Upper lobe of left lung (tissue), 6 donors: ENCODE data around the gene PYDC1. TPM values are rescaled to one million over a fixed set of nuclear protein-coding genes. Genes with fewer than 3 reads are reported as not detected.
A peak's percentile ranks its signal among the peaks of the same experiment; 100 is the strongest.
"Not testable (repeated sequence)": the region's sequence is repeated elsewhere in the genome, so short reads cannot be mapped to it uniquely, and the experiment has no call there.

ENCODE experiments used
- ATAC-seq, 2 donors: fragments of 200-7000 bp; cut with Tn5 transposase; one replicate each; pipeline ENCODE4 v1.9.1; 2022; ENCODE audit warnings: mild to moderate bottlenecking in 2 of 2, moderate library complexity in 2 of 2; ENCODE audit not compliant: low FRiP score in 2 of 2
- DNase-seq, 2 donors: peaks; one replicate each; pipeline ENCODE4 v3.0.0-alpha.2; 2019 to 2020
- H3K27ac ChIP-seq, 4 donors: fragments of 200-600 bp; sonication (generic); one replicate each; pipeline ENCODE4 v1.5.1; 2016 to 2019
- H3K27me3 ChIP-seq, 4 donors: fragments of 200-600 bp; sonication (generic); one replicate each; pipeline ENCODE4 v1.5.1; 2017 to 2019
- H3K36me3 ChIP-seq, 4 donors: fragments of 200-600 bp; sonication (generic); one replicate each; pipeline ENCODE4 v1.5.1; 2016 to 2019
- H3K4me1 ChIP-seq, 4 donors: fragments of 200-600 bp; sonication (generic); one replicate each; pipeline ENCODE4 v1.5.1; 2018 to 2019
- H3K4me3 ChIP-seq, 4 donors: fragments of 200-600 bp; sonication (generic); one replicate each; pipeline ENCODE4 v1.5.1; 2017 to 2019; ENCODE audit warnings: mild to moderate bottlenecking in 2 of 4, moderate library complexity in 1 of 4
- H3K9me3 ChIP-seq, 4 donors: fragments of 200-600 bp; sonication (generic); one replicate each; pipeline ENCODE4 v1.5.1; 2018 to 2019
- EP300 ChIP-seq, 4 donors: sonication (generic); formaldehyde crosslinking; IDR thresholded peaks; one replicate each; pipeline ENCODE4 v1.5.1; 2017; ENCODE audit warnings: antibody characterized with exemption in 4 of 4, control low read depth in 2 of 4
- POLR2A ChIP-seq, 4 donors: fragments of 450-650 bp; IDR thresholded peaks; one replicate each; pipeline ENCODE4 v1.5.1; 2016 to 2017; ENCODE audit warnings: antibody characterized with exemption in 4 of 4, mild to moderate bottlenecking in 2 of 4
- POLR2AphosphoS5 ChIP-seq, 2 donors: sonication (generic); formaldehyde crosslinking; IDR thresholded peaks; one replicate each; pipeline ENCODE4 v1.5.1; 2017; ENCODE audit warnings: antibody characterized with exemption in 2 of 2
- WGBS, 2 donors: methylation state at CpG; one replicate each; pipeline ENCODE4 v1.1.5; 2017 to 2018; 5-methylcytosine and 5-hydroxymethylcytosine counted together
- total RNA-seq, 6 donors: library from RNA; depleted of rRNA in 4 of 6; stranded (reverse); fragments of >200 nt in 4 of 6; gene quantifications; one replicate each; pipeline versions ENCODE4 v1.1.0 to v1.2.1, GENCODE V29; 2016 to 2021
- TF ChIP-seq, protein P1 (sequence below), 6 experiments: fragments of 450-650 bp in 4 of 6; fragments of 200-600 bp in 2 of 6; sonication (generic) in 2 of 6; IDR thresholded peaks; one replicate each; pipeline ENCODE4 v1.5.1; 2016 to 2019; ENCODE audit warnings: antibody characterized with exemption in 6 of 6
- donor health status: DM: no; HTN: no; CAD: no; lungs with moderate emphysema.
- donor health status: DM: no; HTN: yes; CAD: no; lungs with severe emphysema.

PYDC1 gene
- total RNA-seq, 6 donors from 2014 or later, result not detected

DNA sequence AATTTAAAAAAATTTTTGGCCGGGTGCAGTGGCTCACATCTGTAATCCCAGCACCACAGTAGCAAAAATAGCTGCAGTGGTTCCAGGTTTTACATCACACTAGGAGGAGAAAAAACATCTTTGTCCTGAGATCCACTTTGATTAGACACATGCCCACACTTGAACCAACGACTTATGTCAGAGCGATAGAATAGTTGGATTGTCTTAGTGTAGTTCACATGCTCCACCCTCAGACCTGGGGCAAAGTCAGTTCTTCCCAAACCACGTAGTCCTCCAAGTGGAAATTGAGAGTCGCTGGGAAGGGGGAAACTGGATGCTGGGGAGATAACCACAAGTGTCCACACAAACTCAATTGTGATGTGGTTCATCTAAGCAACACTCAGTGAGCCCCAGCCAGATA is 31.4 kb upstream of the PYDC1 start:
- H3K4me1 ChIP-seq, result no peaks in the 10 kb centered on the region
- H3K4me3 ChIP-seq, result no peak overlapping the region
- no peaks in the 10 kb centered on the region for H3K36me3 ChIP-seq
- H3K27ac ChIP-seq, result no peak overlapping the region
- no peaks in the 10 kb centered on the region for H3K9me3 ChIP-seq
- DNase-seq, result no peak
- ATAC-seq, result no peak
- TF ChIP-seq, protein P1, sequence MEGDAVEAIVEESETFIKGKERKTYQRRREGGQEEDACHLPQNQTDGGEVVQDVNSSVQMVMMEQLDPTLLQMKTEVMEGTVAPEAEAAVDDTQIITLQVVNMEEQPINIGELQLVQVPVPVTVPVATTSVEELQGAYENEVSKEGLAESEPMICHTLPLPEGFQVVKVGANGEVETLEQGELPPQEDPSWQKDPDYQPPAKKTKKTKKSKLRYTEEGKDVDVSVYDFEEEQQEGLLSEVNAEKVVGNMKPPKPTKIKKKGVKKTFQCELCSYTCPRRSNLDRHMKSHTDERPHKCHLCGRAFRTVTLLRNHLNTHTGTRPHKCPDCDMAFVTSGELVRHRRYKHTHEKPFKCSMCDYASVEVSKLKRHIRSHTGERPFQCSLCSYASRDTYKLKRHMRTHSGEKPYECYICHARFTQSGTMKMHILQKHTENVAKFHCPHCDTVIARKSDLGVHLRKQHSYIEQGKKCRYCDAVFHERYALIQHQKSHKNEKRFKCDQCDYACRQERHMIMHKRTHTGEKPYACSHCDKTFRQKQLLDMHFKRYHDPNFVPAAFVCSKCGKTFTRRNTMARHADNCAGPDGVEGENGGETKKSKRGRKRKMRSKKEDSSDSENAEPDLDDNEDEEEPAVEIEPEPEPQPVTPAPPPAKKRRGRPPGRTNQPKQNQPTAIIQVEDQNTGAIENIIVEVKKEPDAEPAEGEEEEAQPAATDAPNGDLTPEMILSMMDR (IDR thresholded peaks at IDR 0.05), result no peak
- TF ChIP-seq POLR2AphosphoS5 (IDR thresholded peaks at IDR 0.05) (no peak), POLR2A (IDR thresholded peaks at IDR 0.05) (no peak), EP300 (IDR thresholded peaks at IDR 0.05) (no peak)
- WGBS, 2 donors, result 74 to 83% methylated on average over 5 of the region's 5 CpGs
- no peaks in the 10 kb centered on the region for H3K27me3 ChIP-seq

DNA sequence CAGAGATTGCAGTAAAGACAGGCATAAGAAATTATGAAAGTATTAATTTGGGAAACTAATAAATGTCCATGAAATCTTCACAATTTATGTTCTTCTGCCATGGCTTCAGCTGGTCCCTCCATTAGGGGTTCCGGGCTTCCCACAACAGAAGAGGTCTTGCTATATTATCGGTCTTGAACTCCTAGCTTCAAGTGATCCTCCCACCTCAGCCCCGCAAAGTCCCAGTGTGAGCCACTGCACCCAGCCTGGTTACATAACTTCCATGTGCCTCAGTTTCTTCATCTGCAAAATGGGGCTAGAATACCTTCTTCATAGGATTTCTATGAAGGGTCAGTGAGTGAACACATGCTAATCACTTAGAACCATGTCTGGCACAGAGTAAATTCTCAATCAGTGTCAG is 29.4 kb upstream of the PYDC1 start:
- no peak overlapping the region for H3K4me3 ChIP-seq
- 98% methylated on average over 3 of the region's 3 CpGs for WGBS, 2 donors
- no peaks in the 10 kb centered on the region for H3K36me3 ChIP-seq
- no peak overlapping the region for H3K27ac ChIP-seq
- ATAC-seq (no peak), DNase-seq (no peak)
- no peaks in the 10 kb centered on the region for H3K9me3 ChIP-seq
- no peaks in the 10 kb centered on the region for H3K4me1 ChIP-seq
- TF ChIP-seq EP300 (IDR thresholded peaks at IDR 0.05), result no peak
- TF ChIP-seq POLR2A (IDR thresholded peaks at IDR 0.05), result no peak
- no peak for TF ChIP-seq POLR2AphosphoS5 (IDR thresholded peaks at IDR 0.05)
- TF ChIP-seq, protein P1 (IDR thresholded peaks at IDR 0.05), result no peak
- H3K27me3 ChIP-seq, result no peaks in the 10 kb centered on the region

DNA sequence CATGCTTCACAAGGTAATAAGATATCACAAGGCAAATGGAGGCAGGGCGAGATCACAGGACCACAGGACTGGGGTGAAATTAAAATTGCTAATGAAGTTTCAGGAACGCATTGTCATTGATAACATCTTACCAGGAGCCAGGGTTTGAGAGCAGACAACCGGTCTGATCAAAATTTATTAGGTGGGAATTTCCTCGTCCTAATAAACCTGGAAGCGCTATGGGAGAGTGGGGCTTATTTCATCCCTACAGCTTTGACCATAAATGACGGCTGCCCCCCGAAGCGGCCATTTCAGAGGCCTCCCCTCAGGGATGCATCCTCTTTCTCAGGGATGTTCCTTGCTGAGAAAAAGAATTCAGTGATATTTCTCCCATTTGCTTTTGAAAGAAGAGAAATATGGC is 28.7 kb upstream of the PYDC1 start:
- not testable (repeated sequence) for DNase-seq, ATAC-seq, H3K4me3 ChIP-seq, H3K27me3 ChIP-seq, H3K36me3 ChIP-seq, H3K27ac ChIP-seq, H3K4me1 ChIP-seq, H3K9me3 ChIP-seq
- 46 to 58% methylated on average over 8 of the region's 8 CpGs for WGBS, 2 donors

DNA sequence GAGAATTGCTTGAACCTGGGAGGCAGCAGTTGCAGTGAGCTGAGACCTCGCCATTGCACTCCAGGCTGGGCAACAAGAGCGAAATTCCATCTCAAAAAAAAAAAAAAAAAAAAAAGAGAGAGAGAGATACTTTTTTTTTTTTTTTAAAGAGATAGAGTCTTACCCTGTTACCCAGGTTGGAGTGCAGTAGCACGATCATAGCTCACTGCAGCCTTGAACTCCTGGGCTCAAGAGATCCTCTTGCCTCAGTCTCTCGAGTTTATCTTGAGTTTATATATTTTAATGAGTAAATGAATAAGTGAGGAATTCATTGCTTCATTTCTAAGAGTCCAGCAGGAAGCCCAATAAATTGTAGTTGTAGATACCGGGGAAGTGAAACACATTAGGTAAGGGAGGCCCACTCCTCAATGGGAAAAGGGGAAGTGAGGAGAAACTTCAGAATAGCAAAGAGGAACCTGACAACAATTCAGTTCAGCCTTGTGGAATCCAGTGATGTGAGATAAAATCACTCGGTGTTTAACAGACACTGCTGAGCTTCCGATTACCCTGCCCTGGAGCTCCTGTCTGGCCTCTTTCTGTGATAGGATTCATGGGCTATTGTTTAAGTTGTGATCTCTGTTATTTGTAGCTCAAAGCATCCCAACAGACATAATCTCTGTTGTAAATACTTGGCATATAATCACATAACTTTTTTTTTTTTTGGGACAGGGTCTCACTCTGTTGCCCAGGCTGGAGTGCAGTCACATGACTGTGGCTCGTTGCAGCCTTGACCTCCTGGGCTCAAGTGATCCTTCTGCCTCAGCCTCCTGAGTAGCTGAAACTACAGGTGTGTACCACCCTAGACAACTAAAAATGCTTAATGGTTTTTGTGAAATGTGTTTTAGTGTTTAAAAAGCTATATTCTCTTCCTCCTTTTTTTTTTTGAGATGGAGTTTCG is 27.1 kb upstream of the PYDC1 start:
- Histone ChIP-seq H3K27me3 (no peaks in the 10 kb centered on the region), H3K9me3 (no peaks in the 10 kb centered on the region), H3K4me3 (no peak overlapping the region), H3K27ac (peak overlapping the region in 1 of 4 donors; percentile 49), H3K4me1 (no peaks in the 10 kb centered on the region), H3K36me3 (no peaks in the 10 kb centered on the region)
- DNase-seq, result no peak
- TF ChIP-seq, protein P1 (IDR thresholded peaks at IDR 0.05), result no peak
- TF ChIP-seq POLR2AphosphoS5 (IDR thresholded peaks at IDR 0.05), result no peak
- TF ChIP-seq POLR2A (IDR thresholded peaks at IDR 0.05), result no peak
- TF ChIP-seq EP300 (IDR thresholded peaks at IDR 0.05), result no peak
- peak in 1 of 2 donors; percentile 71 for ATAC-seq
- WGBS, 2 donors, result 35 to 41% methylated on average over 8 to 9 of the region's 9 CpGs

DNA sequence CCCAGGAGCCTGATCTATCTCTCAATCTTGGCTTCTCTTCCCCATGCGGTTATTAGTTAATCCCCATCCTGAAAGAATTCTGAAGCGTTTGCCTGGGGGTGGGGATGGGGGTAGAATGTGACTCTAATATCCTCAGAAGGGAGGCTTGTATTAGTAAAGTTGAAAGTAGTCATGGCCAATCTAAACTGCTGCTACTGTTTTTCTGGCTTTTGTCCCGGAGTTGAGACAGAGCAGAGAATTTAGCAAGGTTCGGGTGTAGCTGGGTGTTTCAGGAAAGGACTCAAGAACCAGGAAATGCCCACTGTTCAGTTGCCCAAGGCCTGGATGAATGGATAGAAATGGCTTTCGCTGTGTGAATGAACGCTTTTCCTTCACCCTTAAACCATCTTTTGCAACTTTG is 25.3 kb upstream of the PYDC1 start:
- Histone ChIP-seq H3K9me3 (no peaks in the 10 kb centered on the region), H3K27ac (no peak overlapping the region), H3K27me3 (no peaks in the 10 kb centered on the region), H3K4me3 (no peak overlapping the region), H3K4me1 (no peaks in the 10 kb centered on the region), H3K36me3 (no peaks in the 10 kb centered on the region)
- peak in 1 of 2 donors; percentile 54 for ATAC-seq
- 48 to 54% methylated on average over 6 of the region's 6 CpGs for whole genome bisulfite sequencing, 2 donors
- DNase-seq, result peak in 1 of 2 donors; percentile 47
- TF ChIP-seq, protein P1 (IDR thresholded peaks at IDR 0.05), result no peak
- TF ChIP-seq POLR2AphosphoS5 (IDR thresholded peaks at IDR 0.05), result no peak
- no peak for TF ChIP-seq POLR2A (IDR thresholded peaks at IDR 0.05)
- no peak for TF ChIP-seq EP300 (IDR thresholded peaks at IDR 0.05)
